NB4 (cell line): ENCODE data around the gene RBM20.

Source experiments
- CTCF ChIP-seq: IDR thresholded peaks from one replicate; pipeline ENCODE4 v1.5.1; 2012; ENCODE audit warnings: low read depth, low read length
- MAX ChIP-seq: IDR thresholded peaks from 2 replicates; pipeline ENCODE4 v1.6.1; 2011; ENCODE audit warnings: low read depth, low read length
- MYC ChIP-seq: IDR thresholded peaks from 2 replicates; pipeline ENCODE4 v1.6.1; 2011; ENCODE audit warnings: low read depth, low read length
- POLR2A ChIP-seq: IDR thresholded peaks from 2 replicates; pipeline ENCODE4 v1.6.1; 2011; ENCODE audit warnings: mild to moderate bottlenecking; ENCODE audit not compliant: insufficient read length; ENCODE audit errors: extremely low read depth

DNA sequence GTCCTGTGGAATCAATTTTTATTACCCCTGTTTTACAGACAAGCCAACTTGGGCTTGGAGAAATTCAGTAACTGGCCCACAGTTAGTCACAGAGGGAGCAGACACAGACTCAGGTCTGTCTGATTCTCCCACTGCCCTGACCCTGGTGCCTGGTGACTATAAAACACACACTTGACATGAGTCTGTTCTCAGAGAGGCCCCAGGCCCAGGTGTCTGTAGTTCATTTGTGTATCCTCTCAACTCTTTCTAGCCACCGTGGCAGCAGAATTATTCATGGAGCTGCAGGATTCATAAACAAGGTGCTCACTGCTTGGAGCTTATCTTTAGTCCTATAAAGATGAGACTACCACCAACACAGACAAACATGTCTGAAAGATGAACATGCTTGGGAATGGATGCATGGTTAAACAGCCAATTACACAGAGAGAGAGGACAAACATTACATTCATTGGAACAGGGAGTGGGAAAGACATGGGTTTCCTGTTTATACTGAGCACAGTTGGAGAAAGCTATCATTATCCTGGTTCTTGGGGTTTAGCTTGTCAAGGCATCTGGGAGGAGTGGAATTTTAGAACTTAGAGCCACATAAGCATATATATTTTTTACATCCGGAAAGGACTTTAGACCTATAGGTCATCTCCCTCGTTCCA, 148.5 kb downstream of the RBM20 start:
- TF ChIP-seq POLR2A = no peak
- TF ChIP-seq CTCF = no peak
- no peak for TF ChIP-seq MYC
- TF ChIP-seq MAX = no peak
